ENCODE results near the gene ZNF800. TPM values are rescaled to one million over a fixed set of nuclear protein-coding genes. Genes with fewer than 3 reads are reported as not detected.
A peak's percentile ranks its signal among the peaks of the same experiment; 100 is the strongest.

Gene ZNF800
- total RNA-seq, 1 donor from 2014 or later, result 25.4 TPM

GRCh38 chr7:127346575-127347256 lies 45.8 kb downstream of the ZNF800 start:
- Mint-ChIP-seq H3K27ac (ENCODE audit: unreplicated experiment) (no peak overlapping the region), H3K27me3 (ENCODE audit: unreplicated experiment) (peaks cover 4% of the 10 kb centered on the region), H3K9me3 (ENCODE audit: unreplicated experiment) (peaks cover 3% of the 10 kb centered on the region), H3K4me3 (ENCODE audit: unreplicated experiment) (peak overlapping the region; percentile 21), H3K36me3 (ENCODE audit: unreplicated experiment) (peaks cover 12% of the 10 kb centered on the region), H3K4me1 (ENCODE audit: low read depth, unreplicated experiment) (no peaks in the 10 kb centered on the region)
- TF ChIP-seq CTCF (IDR thresholded peaks at IDR 0.05; ENCODE audit: partially characterized antibody, unreplicated experiment), result no peak
- no peak for DNase-seq

GRCh38 chr7:127342596-127342995 lies 49.9 kb downstream of the ZNF800 start:
- DNase-seq, result no peak
- H3K27ac Mint-ChIP-seq (ENCODE audit: unreplicated experiment), result no peak overlapping the region
- H3K27me3 Mint-ChIP-seq (ENCODE audit: unreplicated experiment), result peaks cover 4% of the 10 kb centered on the region
- H3K36me3 Mint-ChIP-seq (ENCODE audit: unreplicated experiment), result peaks cover 12% of the 10 kb centered on the region
- no peaks in the 10 kb centered on the region for H3K4me1 Mint-ChIP-seq (ENCODE audit: low read depth, unreplicated experiment)
- no peak for TF ChIP-seq CTCF (IDR thresholded peaks at IDR 0.05; ENCODE audit: partially characterized antibody, unreplicated experiment)
- peaks cover 3% of the 10 kb centered on the region for H3K9me3 Mint-ChIP-seq (ENCODE audit: unreplicated experiment)
- no peak overlapping the region for H3K4me3 Mint-ChIP-seq (ENCODE audit: unreplicated experiment)

GRCh38 chr7:127338122-127338521 lies 54.4 kb downstream of the ZNF800 start:
- no peaks in the 10 kb centered on the region for H3K9me3 Mint-ChIP-seq (ENCODE audit: unreplicated experiment)
- no peaks in the 10 kb centered on the region for H3K4me1 Mint-ChIP-seq (ENCODE audit: low read depth, unreplicated experiment)
- DNase-seq, result no peak
- H3K4me3 Mint-ChIP-seq (ENCODE audit: unreplicated experiment), result no peak overlapping the region
- H3K27ac Mint-ChIP-seq (ENCODE audit: unreplicated experiment), result no peak overlapping the region
- no peak for TF ChIP-seq CTCF (IDR thresholded peaks at IDR 0.05; ENCODE audit: partially characterized antibody, unreplicated experiment)
- H3K36me3 Mint-ChIP-seq (ENCODE audit: unreplicated experiment), result no peaks in the 10 kb centered on the region
- H3K27me3 Mint-ChIP-seq (ENCODE audit: unreplicated experiment), result no peaks in the 10 kb centered on the region

GRCh38 chr7:127337581-127337980 lies 54.9 kb downstream of the ZNF800 start:
- Mint-ChIP-seq H3K27me3 (ENCODE audit: unreplicated experiment) (no peaks in the 10 kb centered on the region), H3K4me3 (ENCODE audit: unreplicated experiment) (no peak overlapping the region), H3K36me3 (ENCODE audit: unreplicated experiment) (no peaks in the 10 kb centered on the region), H3K9me3 (ENCODE audit: unreplicated experiment) (no peaks in the 10 kb centered on the region), H3K27ac (ENCODE audit: unreplicated experiment) (no peak overlapping the region), H3K4me1 (ENCODE audit: low read depth, unreplicated experiment) (no peaks in the 10 kb centered on the region)
- TF ChIP-seq CTCF (IDR thresholded peaks at IDR 0.05; ENCODE audit: partially characterized antibody, unreplicated experiment), result no peak
- no peak for DNase-seq

GRCh38 chr7:127336458-127336857 lies 56.0 kb downstream of the ZNF800 start:
- no peak for TF ChIP-seq CTCF (IDR thresholded peaks at IDR 0.05; ENCODE audit: partially characterized antibody, unreplicated experiment)
- no peaks in the 10 kb centered on the region for H3K4me1 Mint-ChIP-seq (ENCODE audit: low read depth, unreplicated experiment)
- no peak overlapping the region for H3K4me3 Mint-ChIP-seq (ENCODE audit: unreplicated experiment)

More at GRCh38 chr7:127336458-127336857, 56.0 kb downstream of the ZNF800 start:
- H3K9me3 Mint-ChIP-seq (ENCODE audit: unreplicated experiment), result no peaks in the 10 kb centered on the region
- no peaks in the 10 kb centered on the region for H3K27me3 Mint-ChIP-seq (ENCODE audit: unreplicated experiment)
- no peak overlapping the region for H3K27ac Mint-ChIP-seq (ENCODE audit: unreplicated experiment)
- no peaks in the 10 kb centered on the region for H3K36me3 Mint-ChIP-seq (ENCODE audit: unreplicated experiment)
- DNase-seq, result no peak
